Hepatocyte (in vitro differentiated cells): ENCODE results near the gene NOC4L.

ENCODE experiments used
- CTCF ChIP-seq: fragments of 200-600 bp; sonication (generic); IDR thresholded peaks from 2 replicates; pipeline ENCODE4 v1.5.1; 2016; ENCODE audit warnings: antibody characterized with exemption, mild to moderate bottlenecking; ENCODE audit not compliant: poor library complexity
- EZH2 ChIP-seq: fragments of 200-600 bp; sonication (generic); IDR thresholded peaks from 2 replicates; pipeline ENCODE4 v1.6.1; 2016; ENCODE audit warnings: antibody characterized with exemption, mild to moderate bottlenecking, borderline replicate concordance
- EZH2phosphoT487 ChIP-seq: fragments of 200-600 bp; sonication (generic); IDR thresholded peaks from one replicate; pipeline ENCODE4 v1.6.1; 2018; ENCODE audit warnings: antibody characterized with exemption, mild to moderate bottlenecking, low read depth, moderate library complexity; ENCODE audit not compliant: unreplicated experiment, severe bottlenecking

DNA sequence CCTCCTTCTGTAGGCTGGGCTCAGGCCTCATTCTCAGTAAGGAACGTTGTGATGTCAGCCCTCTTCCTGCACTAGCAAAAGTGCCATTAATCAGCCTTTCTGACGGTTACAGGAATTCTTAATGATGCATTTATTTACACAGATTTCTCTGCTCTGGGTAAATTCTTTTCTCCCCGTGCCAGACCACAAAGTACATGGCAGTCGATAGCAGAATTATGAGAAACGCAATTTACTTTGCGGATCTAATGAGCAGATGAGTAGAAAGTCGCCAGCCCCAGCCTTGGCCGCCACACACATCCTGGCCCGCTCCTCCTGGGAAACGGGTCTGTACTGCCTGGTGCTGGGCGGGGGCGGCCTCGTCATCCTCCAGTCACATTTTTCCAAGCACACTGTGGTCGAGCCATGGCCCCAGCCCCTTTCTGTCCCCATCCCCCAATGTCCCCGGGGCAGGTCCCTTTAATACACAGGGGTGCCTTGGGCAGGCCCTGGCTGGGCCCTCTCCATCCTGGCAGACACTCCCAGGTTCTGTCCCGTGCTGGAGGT is 25.9 kb downstream of the NOC4L start:
- TF ChIP-seq EZH2phosphoT487, result no peak
- no peak for TF ChIP-seq CTCF
- TF ChIP-seq EZH2, result no peak
